Measurements from ENCODE around the gene BTBD9. TPM values are rescaled to one million over a fixed set of nuclear protein-coding genes. Genes with fewer than 3 reads are reported as not detected.

Gene BTBD9
- total and polyA plus RNA-seq, 9 of the 15 experiments (the other 6 are each of a cell fraction or from before 2014, with no cell fraction given) = 0.08 to 1.6 (median 0.58) TPM

DNA sequence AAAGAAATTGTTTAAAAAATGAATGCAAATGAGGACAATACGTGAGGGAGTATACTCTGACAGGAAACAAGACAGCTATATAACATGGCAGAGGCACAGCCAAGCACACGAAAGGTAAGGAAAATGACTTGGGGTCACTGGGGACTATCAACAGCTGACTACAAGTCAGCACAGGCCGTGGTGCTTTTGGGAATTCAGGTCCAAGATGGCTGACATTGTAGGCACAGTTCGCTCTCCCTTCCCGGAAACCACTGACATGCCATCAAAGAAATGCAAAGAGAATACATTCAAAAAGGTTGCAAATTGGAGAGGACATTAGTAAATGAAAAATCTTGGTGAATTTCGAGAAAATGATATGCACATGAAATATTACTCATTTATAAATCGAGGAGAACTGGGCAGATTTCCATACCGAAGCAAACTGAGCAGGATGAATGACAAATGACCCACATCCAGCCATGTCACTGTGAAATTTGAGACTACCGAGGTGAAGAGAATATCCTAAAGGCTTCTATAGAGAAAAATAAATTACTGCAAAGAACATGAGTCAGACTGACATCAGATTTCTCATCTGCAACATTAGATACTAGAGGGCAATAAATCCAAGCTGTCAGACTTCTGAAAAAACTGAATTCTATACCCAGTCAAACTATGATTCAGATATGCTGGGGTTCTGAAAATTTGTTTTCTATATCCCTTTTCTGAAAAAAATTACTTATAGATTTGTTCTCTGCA, 391.1 kb downstream of the BTBD9 start (continued):
- TF ChIP-seq, protein P1, sequence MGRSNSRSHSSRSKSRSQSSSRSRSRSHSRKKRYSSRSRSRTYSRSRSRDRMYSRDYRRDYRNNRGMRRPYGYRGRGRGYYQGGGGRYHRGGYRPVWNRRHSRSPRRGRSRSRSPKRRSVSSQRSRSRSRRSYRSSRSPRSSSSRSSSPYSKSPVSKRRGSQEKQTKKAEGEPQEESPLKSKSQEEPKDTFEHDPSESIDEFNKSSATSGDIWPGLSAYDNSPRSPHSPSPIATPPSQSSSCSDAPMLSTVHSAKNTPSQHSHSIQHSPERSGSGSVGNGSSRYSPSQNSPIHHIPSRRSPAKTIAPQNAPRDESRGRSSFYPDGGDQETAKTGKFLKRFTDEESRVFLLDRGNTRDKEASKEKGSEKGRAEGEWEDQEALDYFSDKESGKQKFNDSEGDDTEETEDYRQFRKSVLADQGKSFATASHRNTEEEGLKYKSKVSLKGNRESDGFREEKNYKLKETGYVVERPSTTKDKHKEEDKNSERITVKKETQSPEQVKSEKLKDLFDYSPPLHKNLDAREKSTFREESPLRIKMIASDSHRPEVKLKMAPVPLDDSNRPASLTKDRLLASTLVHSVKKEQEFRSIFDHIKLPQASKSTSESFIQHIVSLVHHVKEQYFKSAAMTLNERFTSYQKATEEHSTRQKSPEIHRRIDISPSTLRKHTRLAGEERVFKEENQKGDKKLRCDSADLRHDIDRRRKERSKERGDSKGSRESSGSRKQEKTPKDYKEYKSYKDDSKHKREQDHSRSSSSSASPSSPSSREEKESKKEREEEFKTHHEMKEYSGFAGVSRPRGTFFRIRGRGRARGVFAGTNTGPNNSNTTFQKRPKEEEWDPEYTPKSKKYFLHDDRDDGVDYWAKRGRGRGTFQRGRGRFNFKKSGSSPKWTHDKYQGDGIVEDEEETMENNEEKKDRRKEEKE (IDR thresholded peaks at IDR 0.05; ENCODE audit: borderline replicate concordance in 1 of 2, control insufficient read depth in 1 of 2, low read depth in 2 of 2, low read length in 1 of 2) = no peak
- TF ChIP-seq CBFA2T3 (IDR thresholded peaks at IDR 0.05) = peak; percentile 33
- TF ChIP-seq RNF2 (IDR thresholded peaks at IDR 0.05) = no peak
- TF ChIP-seq, protein P2, sequence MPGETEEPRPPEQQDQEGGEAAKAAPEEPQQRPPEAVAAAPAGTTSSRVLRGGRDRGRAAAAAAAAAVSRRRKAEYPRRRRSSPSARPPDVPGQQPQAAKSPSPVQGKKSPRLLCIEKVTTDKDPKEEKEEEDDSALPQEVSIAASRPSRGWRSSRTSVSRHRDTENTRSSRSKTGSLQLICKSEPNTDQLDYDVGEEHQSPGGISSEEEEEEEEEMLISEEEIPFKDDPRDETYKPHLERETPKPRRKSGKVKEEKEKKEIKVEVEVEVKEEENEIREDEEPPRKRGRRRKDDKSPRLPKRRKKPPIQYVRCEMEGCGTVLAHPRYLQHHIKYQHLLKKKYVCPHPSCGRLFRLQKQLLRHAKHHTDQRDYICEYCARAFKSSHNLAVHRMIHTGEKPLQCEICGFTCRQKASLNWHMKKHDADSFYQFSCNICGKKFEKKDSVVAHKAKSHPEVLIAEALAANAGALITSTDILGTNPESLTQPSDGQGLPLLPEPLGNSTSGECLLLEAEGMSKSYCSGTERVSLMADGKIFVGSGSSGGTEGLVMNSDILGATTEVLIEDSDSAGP (CRISPR knock-in tag; IDR thresholded peaks at IDR 0.05) = no peak
- 0 out of 2 replicates have a peak, but pooled peaks have one; percentile 20 for TF ChIP-seq SMARCE1 (IDR thresholded peaks at IDR 0.05)
- TF ChIP-seq SMARCA4 (IDR thresholded peaks at IDR 0.05) = peak; percentile 40; the same call in 1 of the 2 replicates
- no peak for TF ChIP-seq PRMT5 (CRISPR knock-in tag; IDR thresholded peaks at IDR 0.05)
- TF ChIP-seq ZNF175 (CRISPR knock-in tag; IDR thresholded peaks at IDR 0.05; ENCODE audit: low read depth) = peak; percentile 58; the same call in 1 of the 2 replicates
- no peak for TF ChIP-seq ETV5 (CRISPR knock-in tag; IDR thresholded peaks at IDR 0.05; ENCODE audit: low read depth)
- TF ChIP-seq NR2C1 (IDR thresholded peaks at IDR 0.05) = no peak
- TF ChIP-seq NR2C1 (tag; IDR thresholded peaks at IDR 0.05) = no peak
- no peak for TF ChIP-seq NR4A1 (CRISPR knock-in tag; IDR thresholded peaks at IDR 0.05)
- 0 out of 2 replicates have a peak, but pooled peaks have one; percentile 24 for TF ChIP-seq NR4A1 (tag; IDR thresholded peaks at IDR 0.05)
- no peak for TF ChIP-seq GATAD2B (IDR thresholded peaks at IDR 0.05; ENCODE audit: borderline replicate concordance)
- TF ChIP-seq, protein P3, sequence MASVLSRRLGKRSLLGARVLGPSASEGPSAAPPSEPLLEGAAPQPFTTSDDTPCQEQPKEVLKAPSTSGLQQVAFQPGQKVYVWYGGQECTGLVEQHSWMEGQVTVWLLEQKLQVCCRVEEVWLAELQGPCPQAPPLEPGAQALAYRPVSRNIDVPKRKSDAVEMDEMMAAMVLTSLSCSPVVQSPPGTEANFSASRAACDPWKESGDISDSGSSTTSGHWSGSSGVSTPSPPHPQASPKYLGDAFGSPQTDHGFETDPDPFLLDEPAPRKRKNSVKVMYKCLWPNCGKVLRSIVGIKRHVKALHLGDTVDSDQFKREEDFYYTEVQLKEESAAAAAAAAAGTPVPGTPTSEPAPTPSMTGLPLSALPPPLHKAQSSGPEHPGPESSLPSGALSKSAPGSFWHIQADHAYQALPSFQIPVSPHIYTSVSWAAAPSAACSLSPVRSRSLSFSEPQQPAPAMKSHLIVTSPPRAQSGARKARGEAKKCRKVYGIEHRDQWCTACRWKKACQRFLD (CRISPR knock-in tag; IDR thresholded peaks at IDR 0.05) = 0 out of 2 replicates have a peak, but pooled peaks have one; percentile 36
- TF ChIP-seq MEIS2 (IDR thresholded peaks at IDR 0.05; ENCODE audit: partially characterized antibody) = peak; percentile 96
- peak in 1 of 3 experiments; percentile 79 for TF ChIP-seq YY1 (IDR thresholded peaks at IDR 0.05; ENCODE audit: borderline replicate concordance in 1 of 3, control insufficient read depth in 1 of 3, extremely low read depth in 1 of 3, insufficient read depth in 3 of 3, insufficient read length in 1 of 3, insufficient replicate concordance in 2 of 3, low read depth in 1 of 3, low read length in 2 of 3)
- no peak for TF ChIP-seq RBM14 (IDR thresholded peaks at IDR 0.05; ENCODE audit: borderline replicate concordance, insufficient read depth, low read depth, low read length)
- TF ChIP-seq, protein P4, sequence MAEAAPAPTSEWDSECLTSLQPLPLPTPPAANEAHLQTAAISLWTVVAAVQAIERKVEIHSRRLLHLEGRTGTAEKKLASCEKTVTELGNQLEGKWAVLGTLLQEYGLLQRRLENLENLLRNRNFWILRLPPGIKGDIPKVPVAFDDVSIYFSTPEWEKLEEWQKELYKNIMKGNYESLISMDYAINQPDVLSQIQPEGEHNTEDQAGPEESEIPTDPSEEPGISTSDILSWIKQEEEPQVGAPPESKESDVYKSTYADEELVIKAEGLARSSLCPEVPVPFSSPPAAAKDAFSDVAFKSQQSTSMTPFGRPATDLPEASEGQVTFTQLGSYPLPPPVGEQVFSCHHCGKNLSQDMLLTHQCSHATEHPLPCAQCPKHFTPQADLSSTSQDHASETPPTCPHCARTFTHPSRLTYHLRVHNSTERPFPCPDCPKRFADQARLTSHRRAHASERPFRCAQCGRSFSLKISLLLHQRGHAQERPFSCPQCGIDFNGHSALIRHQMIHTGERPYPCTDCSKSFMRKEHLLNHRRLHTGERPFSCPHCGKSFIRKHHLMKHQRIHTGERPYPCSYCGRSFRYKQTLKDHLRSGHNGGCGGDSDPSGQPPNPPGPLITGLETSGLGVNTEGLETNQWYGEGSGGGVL (CRISPR knock-in tag; IDR thresholded peaks at IDR 0.05) = no peak
